ENCODE measurements around the gene ERBB2. TPM values are rescaled to one million over a fixed set of nuclear protein-coding genes. Genes with fewer than 3 reads are reported as not detected.

Gene ERBB2
- total and polyA plus RNA-seq, 9 donors: 80.4 to 171 (median 123) TPM

GRCh38 chr17:39658760-39659159, 41.1 kb upstream of the ERBB2 start:
- Histone ChIP-seq H3K27me3 (ENCODE audit: control insufficient read depth, insufficient read depth, low read length) (no peaks in the 10 kb centered on the region), H3K9me3 (replicated peaks; ENCODE audit: control insufficient read depth, low read depth, low read length) (no peaks in the 10 kb centered on the region), H3K36me3 (ENCODE audit: control insufficient read depth, insufficient read depth, low read length) (peaks cover 55% of the 10 kb centered on the region), H3K4me1 (ENCODE audit: control insufficient read depth, insufficient read depth, low read length) (peaks cover 41% of the 10 kb centered on the region), H3K27ac (ENCODE audit: low read length) (peak overlapping the region; percentile 13), H3K4me3 (ENCODE audit: low read length) (no peak overlapping the region)
- DNase-seq: no peak
- WGBS (ENCODE audit: insufficient coverage): no CpG with 5 or more reads among the region's 3 CpGs

- WGBS (ENCODE audit: insufficient coverage): 50% methylated on average over 2 of the region's 15 CpGs
- Histone ChIP-seq H3K9me3 (replicated peaks; ENCODE audit: control insufficient read depth, low read depth, low read length) (no peaks in the 10 kb centered on the region), H3K4me1 (ENCODE audit: control insufficient read depth, insufficient read depth, low read length) (peaks cover 48% of the 10 kb centered on the region), H3K27ac (ENCODE audit: low read length) (peak overlapping the region; percentile 71), H3K36me3 (ENCODE audit: control insufficient read depth, insufficient read depth, low read length) (peaks cover 50% of the 10 kb centered on the region), H3K27me3 (ENCODE audit: control insufficient read depth, insufficient read depth, low read length) (no peaks in the 10 kb centered on the region), H3K4me3 (ENCODE audit: low read length) (no peak overlapping the region)
- peak; percentile 57 for DNase-seq
Observed at GRCh38 chr17:39659279-39660010, 40.4 kb upstream of the ERBB2 start.

GRCh38 chr17:39660011-39660360, 39.9 kb upstream of the ERBB2 start:
- Histone ChIP-seq H3K4me1 (ENCODE audit: control insufficient read depth, insufficient read depth, low read length) (peaks cover 53% of the 10 kb centered on the region), H3K9me3 (replicated peaks; ENCODE audit: control insufficient read depth, low read depth, low read length) (no peaks in the 10 kb centered on the region), H3K27me3 (ENCODE audit: control insufficient read depth, insufficient read depth, low read length) (no peaks in the 10 kb centered on the region), H3K4me3 (ENCODE audit: low read length) (no peak overlapping the region), H3K27ac (ENCODE audit: low read length) (peak overlapping the region; percentile 71), H3K36me3 (ENCODE audit: control insufficient read depth, insufficient read depth, low read length) (peaks cover 48% of the 10 kb centered on the region)
- WGBS (ENCODE audit: insufficient coverage): 90% methylated on average over 5 of the region's 5 CpGs
- DNase-seq: no peak

GRCh38 chr17:39660397-39661385, 39.2 kb upstream of the ERBB2 start:
- H3K36me3 ChIP-seq (ENCODE audit: control insufficient read depth, insufficient read depth, low read length): peaks cover 48% of the 10 kb centered on the region
- no peak overlapping the region for H3K4me3 ChIP-seq (ENCODE audit: low read length)
- H3K27me3 ChIP-seq (ENCODE audit: control insufficient read depth, insufficient read depth, low read length): peaks cover under 1% of the 10 kb centered on the region
- no peaks in the 10 kb centered on the region for H3K9me3 ChIP-seq (replicated peaks; ENCODE audit: control insufficient read depth, low read depth, low read length)
- DNase-seq: peak; percentile 57
- H3K27ac ChIP-seq (ENCODE audit: low read length): peak overlapping the region; percentile 71
- H3K4me1 ChIP-seq (ENCODE audit: control insufficient read depth, insufficient read depth, low read length): peaks cover 59% of the 10 kb centered on the region
- WGBS (ENCODE audit: insufficient coverage): 84% methylated on average over 35 of the region's 35 CpGs

GRCh38 chr17:39661744-39662541, 37.9 kb upstream of the ERBB2 start:
- peaks cover 72% of the 10 kb centered on the region for H3K4me1 ChIP-seq (ENCODE audit: control insufficient read depth, insufficient read depth, low read length)
- peaks cover 48% of the 10 kb centered on the region for H3K36me3 ChIP-seq (ENCODE audit: control insufficient read depth, insufficient read depth, low read length)
- 67% methylated on average over 2 of the region's 8 CpGs for WGBS (ENCODE audit: insufficient coverage)
- no peak overlapping the region for H3K4me3 ChIP-seq (ENCODE audit: low read length)
- H3K27ac ChIP-seq (ENCODE audit: low read length): peak overlapping the region; percentile 42
- H3K9me3 ChIP-seq (replicated peaks; ENCODE audit: control insufficient read depth, low read depth, low read length): no peaks in the 10 kb centered on the region
- H3K27me3 ChIP-seq (ENCODE audit: control insufficient read depth, insufficient read depth, low read length): peaks cover 13% of the 10 kb centered on the region
- DNase-seq: no peak

GRCh38 chr17:39662551-39663339, 37.1 kb upstream of the ERBB2 start:
- no peak for DNase-seq
- Histone ChIP-seq H3K4me3 (ENCODE audit: low read length) (no peak overlapping the region), H3K27ac (ENCODE audit: low read length) (no peak overlapping the region), H3K27me3 (ENCODE audit: control insufficient read depth, insufficient read depth, low read length) (peaks cover 21% of the 10 kb centered on the region), H3K9me3 (replicated peaks; ENCODE audit: control insufficient read depth, low read depth, low read length) (no peaks in the 10 kb centered on the region), H3K36me3 (ENCODE audit: control insufficient read depth, insufficient read depth, low read length) (peaks cover 44% of the 10 kb centered on the region), H3K4me1 (ENCODE audit: control insufficient read depth, insufficient read depth, low read length) (peaks cover 80% of the 10 kb centered on the region)
- WGBS (ENCODE audit: insufficient coverage): 80% methylated on average over 17 of the region's 22 CpGs

GRCh38 chr17:39663340-39663687, 36.5 kb upstream of the ERBB2 start:
- H3K4me3 ChIP-seq (ENCODE audit: low read length): no peak overlapping the region
- no peaks in the 10 kb centered on the region for H3K9me3 ChIP-seq (replicated peaks; ENCODE audit: control insufficient read depth, low read depth, low read length)
- H3K27me3 ChIP-seq (ENCODE audit: control insufficient read depth, insufficient read depth, low read length): peaks cover 25% of the 10 kb centered on the region
- H3K36me3 ChIP-seq (ENCODE audit: control insufficient read depth, insufficient read depth, low read length): peaks cover 38% of the 10 kb centered on the region
- no peak overlapping the region for H3K27ac ChIP-seq (ENCODE audit: low read length)
- H3K4me1 ChIP-seq (ENCODE audit: control insufficient read depth, insufficient read depth, low read length): peaks cover 82% of the 10 kb centered on the region
- no peak for DNase-seq
- no CpG with 5 or more reads among the region's 4 CpGs for WGBS (ENCODE audit: insufficient coverage)

GRCh38 chr17:39663688-39664580, 35.9 kb upstream of the ERBB2 start:
- peaks cover 87% of the 10 kb centered on the region for H3K4me1 ChIP-seq (ENCODE audit: control insufficient read depth, insufficient read depth, low read length)
- H3K27me3 ChIP-seq (ENCODE audit: control insufficient read depth, insufficient read depth, low read length): peaks cover 31% of the 10 kb centered on the region
- no peak for DNase-seq
- WGBS (ENCODE audit: insufficient coverage): 33% methylated on average over 13 of the region's 17 CpGs
- peaks cover 33% of the 10 kb centered on the region for H3K36me3 ChIP-seq (ENCODE audit: control insufficient read depth, insufficient read depth, low read length)
- H3K9me3 ChIP-seq (replicated peaks; ENCODE audit: control insufficient read depth, low read depth, low read length): no peaks in the 10 kb centered on the region
- H3K27ac ChIP-seq (ENCODE audit: low read length): peak overlapping the region; percentile 95
- H3K4me3 ChIP-seq (ENCODE audit: low read length): no peak overlapping the region
